Aorta (tissue), 4 donors: Measurements from ENCODE around the gene MAML1. TPM values are rescaled to one million over a fixed set of nuclear protein-coding genes. Genes with fewer than 3 reads are reported as not detected.

ENCODE experiments used
- microRNA-seq, 2 donors: library from miRNA; unstranded; fragments of <30 nt; microRNA quantifications; one replicate each; pipeline ENCODE4 v1.2.0, GENCODE V29; 2020
- polyA plus RNA-seq, 2 donors: library from polyadenylated mRNA; stranded (reverse); fragments of 200-250 nt; gene quantifications; one replicate each; pipeline ENCODE4 v1.2.3, GENCODE V29; 2013
- total RNA-seq, 2 donors: library from RNA; stranded (reverse); fragmentation: NEBNext Ultra II Directional; extraction: Animal tissue kit (Norgen Biotek cat#: 25700); gene quantifications; one replicate each; pipeline ENCODE4 v1.2.1, GENCODE V29; 2021
- donor health status: healthy with polysubstance abuse.
- donor health status: Bipolar disorder and iron deficiency.
- donor health status: DM: no; HTN: no; CAD: no.
- donor health status: DM: yes; HTN: yes; CAD: no.

Gene MAML1
- total and polyA plus RNA-seq, 4 donors = 7.0 to 35.3 (median 19.1) TPM

Small RNA genes lying within 50 kb of the gene (microRNA-seq; reads per million reads assigned to microRNA genes)
- 0.99 to 6.0 reads per million in 2 donors for gene MIR1229

Other genes starting within 250 kb of the MAML1 start
- gene RUFY1, start 182.3 kb upstream of the MAML1 start, total RNA-seq = 10 to 100 TPM; 35.4 to 51.9 TPM
- gene RUFY1, start 182.3 kb upstream of the MAML1 start, polyA plus RNA-seq = 10 to 100 TPM; 26.8 to 27.9 TPM
- gene HNRNPH1, start 109.2 kb upstream of the MAML1 start, total RNA-seq = 100 to 1,000 TPM; 523 to 680 TPM
- 100 to 1,000 TPM; 141 to 285 TPM for gene HNRNPH1, start 109.2 kb upstream of the MAML1 start, polyA plus RNA-seq
- not detected for gene CBY3, start 51.8 kb upstream of the MAML1 start, total RNA-seq
- gene CBY3, start 51.8 kb upstream of the MAML1 start, polyA plus RNA-seq = not detected
- 100 to 1,000 TPM; 511 to 514 TPM for gene CANX, start 33.9 kb upstream of the MAML1 start, total RNA-seq
- gene CANX, start 33.9 kb upstream of the MAML1 start, polyA plus RNA-seq = 100 to 1,000 TPM; 143 to 182 TPM
- gene LTC4S, start 61.2 kb downstream of the MAML1 start, total RNA-seq = 10 to 100 TPM; 16.1 to 34.7 TPM
- gene LTC4S, start 61.2 kb downstream of the MAML1 start, polyA plus RNA-seq = 1 to 10 TPM; 6.6 to 9.3 TPM
- gene MGAT4B, start 74.0 kb downstream of the MAML1 start, total RNA-seq = 10 to 100 TPM; 56.0 to 78.8 TPM
- 10 to 100 TPM; 74.6 to 77.3 TPM for gene MGAT4B, start 74.0 kb downstream of the MAML1 start, polyA plus RNA-seq
- gene SQSTM1, start 88.1 kb downstream of the MAML1 start, total RNA-seq = 100 to 1,000 TPM; 333 to 404 TPM
- 100 to 1,000 TPM; 152 to 358 TPM for gene SQSTM1, start 88.1 kb downstream of the MAML1 start, polyA plus RNA-seq
- gene MRNIP, start 126.0 kb downstream of the MAML1 start, total RNA-seq = 10 to 100 TPM; 22.9 to 46.6 TPM
- gene MRNIP, start 126.0 kb downstream of the MAML1 start, polyA plus RNA-seq = 100 to 1,000 TPM in 1 of 2 donors, 10 to 100 TPM in 1; 24.2 to 103 TPM
- 100 to 1,000 TPM in 1 of 2 donors, 10 to 100 TPM in 1; 90.0 to 120 TPM for gene TBC1D9B, start 175.1 kb downstream of the MAML1 start, total RNA-seq
- gene TBC1D9B, start 175.1 kb downstream of the MAML1 start, polyA plus RNA-seq = 10 to 100 TPM; 32.1 to 60.2 TPM